C4-2B (cell line): Measurements from ENCODE around the gene KLK10.
A peak's percentile ranks its signal among the peaks of the same experiment; 100 is the strongest.

ENCODE experiments used
- H3K27ac ChIP-seq: fragments of 450-650 bp; 2 replicates; pipeline ENCODE4 v1.5.1; 2017
- ZFX ChIP-seq: fragments of 450-650 bp; IDR thresholded peaks from 2 replicates; pipeline ENCODE4 v1.6.1; 2017
- TF ChIP-seq, protein P1 (sequence below): fragments of 450-650 bp; conservative IDR thresholded peaks from 2 replicates; pipeline ENCODE4 v1.5.1; 2017; ENCODE audit warnings: mild to moderate bottlenecking

KLK10 gene

DNA sequence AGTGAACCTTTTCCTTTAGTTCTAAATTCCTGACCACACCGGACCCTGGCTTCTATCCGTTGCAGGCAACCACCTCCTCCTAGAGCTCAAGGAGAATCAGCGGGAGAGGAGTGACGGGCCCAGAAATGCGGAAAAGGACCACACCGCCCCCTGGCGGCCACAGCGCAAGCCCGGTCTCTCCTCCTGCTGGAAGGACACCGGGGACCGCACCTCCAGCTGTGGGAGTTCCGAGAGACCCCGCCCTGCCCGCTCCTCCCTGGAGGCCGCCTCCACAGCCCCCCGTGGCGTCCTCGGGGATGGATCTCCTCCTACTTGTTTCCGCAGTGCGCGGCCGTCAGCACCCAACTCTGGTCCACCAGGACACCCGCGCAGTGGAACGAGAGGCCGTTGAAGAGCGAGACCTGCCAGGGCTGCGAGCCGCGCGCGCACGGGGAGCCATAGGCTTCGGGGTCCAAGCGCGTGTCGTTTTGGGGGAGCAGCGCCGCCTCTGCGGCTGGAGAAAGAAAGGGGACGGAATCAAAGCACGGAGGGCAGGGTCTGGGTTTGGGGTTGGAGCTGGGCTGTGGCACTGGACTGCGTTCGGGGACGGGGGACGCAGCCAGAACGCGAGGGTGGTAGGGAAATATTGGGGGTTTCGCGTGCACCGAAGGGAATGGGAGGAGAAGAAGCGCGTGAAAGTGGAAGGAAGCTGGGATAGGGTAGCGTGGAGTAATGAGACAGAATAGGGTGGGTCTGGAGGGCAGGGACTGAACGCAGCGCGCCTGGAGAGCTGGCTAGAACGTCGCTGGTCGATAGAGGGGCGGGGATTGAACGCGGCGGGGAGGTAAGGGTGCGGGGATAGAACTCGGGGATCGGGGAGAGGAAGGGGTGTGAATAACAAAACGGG is 2.5 kb downstream of the KLK10 start:
- no peak overlapping the region for H3K27ac ChIP-seq
- no peak for TF ChIP-seq ZFX
- TF ChIP-seq, protein P1, sequence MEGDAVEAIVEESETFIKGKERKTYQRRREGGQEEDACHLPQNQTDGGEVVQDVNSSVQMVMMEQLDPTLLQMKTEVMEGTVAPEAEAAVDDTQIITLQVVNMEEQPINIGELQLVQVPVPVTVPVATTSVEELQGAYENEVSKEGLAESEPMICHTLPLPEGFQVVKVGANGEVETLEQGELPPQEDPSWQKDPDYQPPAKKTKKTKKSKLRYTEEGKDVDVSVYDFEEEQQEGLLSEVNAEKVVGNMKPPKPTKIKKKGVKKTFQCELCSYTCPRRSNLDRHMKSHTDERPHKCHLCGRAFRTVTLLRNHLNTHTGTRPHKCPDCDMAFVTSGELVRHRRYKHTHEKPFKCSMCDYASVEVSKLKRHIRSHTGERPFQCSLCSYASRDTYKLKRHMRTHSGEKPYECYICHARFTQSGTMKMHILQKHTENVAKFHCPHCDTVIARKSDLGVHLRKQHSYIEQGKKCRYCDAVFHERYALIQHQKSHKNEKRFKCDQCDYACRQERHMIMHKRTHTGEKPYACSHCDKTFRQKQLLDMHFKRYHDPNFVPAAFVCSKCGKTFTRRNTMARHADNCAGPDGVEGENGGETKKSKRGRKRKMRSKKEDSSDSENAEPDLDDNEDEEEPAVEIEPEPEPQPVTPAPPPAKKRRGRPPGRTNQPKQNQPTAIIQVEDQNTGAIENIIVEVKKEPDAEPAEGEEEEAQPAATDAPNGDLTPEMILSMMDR = peak; percentile 96

DNA sequence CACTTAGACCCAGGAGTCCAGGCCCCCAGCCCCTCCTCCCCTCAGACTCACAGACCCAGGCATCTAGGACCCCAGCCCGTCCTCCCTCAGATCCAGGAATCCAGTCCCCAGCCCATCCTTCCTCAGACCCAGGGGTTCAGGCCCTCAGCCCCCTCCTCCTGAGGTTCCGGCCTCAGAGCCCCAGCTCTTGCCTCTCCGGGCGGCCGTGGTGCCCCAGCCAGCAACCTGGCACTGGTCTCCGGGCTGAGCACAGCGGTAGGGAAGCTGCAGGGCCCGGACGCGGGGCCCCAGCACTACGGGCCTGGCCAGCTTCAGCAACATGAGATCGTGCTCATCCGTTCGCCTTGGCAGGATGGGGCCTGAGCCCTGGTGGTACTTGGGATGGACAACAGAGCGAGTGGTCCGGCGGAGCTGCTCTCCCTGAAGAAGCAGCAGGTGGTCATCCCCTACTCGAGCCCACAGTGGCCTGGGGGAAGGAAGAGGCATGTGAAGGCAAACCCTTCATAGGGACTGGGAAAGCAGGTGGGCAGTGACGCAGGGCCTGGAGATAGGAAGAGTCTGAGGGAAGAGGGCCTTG is 3.7 kb downstream of the KLK10 start:
- no peak overlapping the region for H3K27ac ChIP-seq
- no peak for TF ChIP-seq ZFX
- TF ChIP-seq, protein P1 = no peak

DNA sequence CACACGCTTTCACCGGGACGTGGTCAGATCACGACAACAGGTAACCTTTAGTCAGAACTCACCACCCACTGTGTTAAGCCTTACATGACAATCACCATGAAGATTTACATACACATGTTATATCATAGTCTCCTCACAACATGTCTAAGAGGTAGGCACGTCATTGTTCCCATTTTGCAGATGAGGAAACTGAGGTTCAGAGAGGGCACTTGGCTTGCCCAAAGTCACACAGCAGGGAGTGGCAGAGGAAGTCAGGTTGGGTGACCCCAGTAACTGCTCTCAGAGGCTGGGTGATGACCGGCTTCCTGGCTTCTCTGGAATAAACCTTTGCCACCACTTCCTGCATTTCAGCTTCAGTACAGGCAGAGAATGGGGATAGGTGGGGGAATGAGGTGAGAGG is 5.3 kb downstream of the KLK10 start:
- H3K27ac ChIP-seq = no peak overlapping the region
- no peak for TF ChIP-seq ZFX
- TF ChIP-seq, protein P1 = no peak

DNA sequence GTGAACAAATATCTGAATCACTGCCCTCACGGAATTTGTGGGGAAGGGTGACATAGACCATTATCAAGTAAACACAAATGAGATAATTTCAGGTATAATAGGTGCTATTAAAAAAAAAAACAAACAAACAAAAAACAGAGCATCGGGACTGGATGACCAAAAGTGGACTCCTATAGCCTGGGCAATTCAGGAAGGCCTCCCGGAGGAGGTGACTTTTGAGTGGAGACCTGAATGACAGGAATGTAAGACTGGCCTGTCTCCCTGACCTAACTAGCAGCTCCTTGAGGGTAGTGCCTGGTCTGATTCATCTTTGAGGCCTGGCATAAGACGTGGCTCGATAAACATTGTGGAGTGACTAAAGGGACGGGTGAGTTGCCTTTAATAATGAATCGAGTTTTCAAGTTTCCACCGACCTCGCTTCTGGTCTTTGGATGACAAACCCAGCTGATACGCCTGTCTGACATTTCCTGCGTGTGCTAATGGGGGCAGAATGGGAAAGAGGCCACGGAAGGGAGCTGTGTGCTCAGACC is 6.8 kb downstream of the KLK10 start:
- TF ChIP-seq, protein P1 = no peak
- TF ChIP-seq ZFX = no peak
- H3K27ac ChIP-seq = no peak overlapping the region

DNA sequence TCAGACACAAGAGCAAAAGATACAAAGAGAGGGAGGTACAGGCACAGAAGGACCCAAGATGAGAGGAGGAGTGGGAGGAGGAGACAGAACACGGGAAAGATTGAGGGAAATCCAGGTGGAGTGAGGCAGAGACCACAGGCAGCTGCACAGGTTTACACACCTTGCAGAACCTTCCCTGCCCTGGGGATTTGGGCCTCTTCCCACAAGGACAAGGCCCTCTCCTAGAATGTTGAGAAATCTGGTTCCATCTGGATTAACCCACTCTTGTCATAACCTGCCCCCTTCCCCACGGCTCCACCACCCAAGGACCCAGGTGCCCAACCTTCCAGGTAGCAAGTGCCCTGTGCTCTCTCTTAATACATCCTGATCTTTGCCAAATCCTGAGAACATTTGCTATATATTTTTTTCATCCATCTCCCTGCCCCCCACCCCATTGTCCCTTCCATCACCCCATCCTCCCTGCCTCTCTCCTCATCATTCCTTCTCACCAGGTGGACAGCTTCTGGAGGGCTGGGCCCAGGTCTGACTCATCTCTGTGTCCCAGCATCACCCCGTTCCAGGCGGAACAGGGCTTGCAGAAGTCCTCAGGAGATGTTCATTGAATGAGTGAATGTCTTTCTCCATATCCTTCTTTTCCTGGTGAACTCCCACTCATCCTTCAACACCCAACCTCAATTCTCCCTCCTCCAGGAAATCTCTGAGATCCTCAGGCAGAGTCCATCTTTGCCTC is 9.3 kb downstream of the KLK10 start:
- TF ChIP-seq ZFX = no peak
- TF ChIP-seq, protein P1 = no peak
- H3K27ac ChIP-seq = no peak overlapping the region

DNA sequence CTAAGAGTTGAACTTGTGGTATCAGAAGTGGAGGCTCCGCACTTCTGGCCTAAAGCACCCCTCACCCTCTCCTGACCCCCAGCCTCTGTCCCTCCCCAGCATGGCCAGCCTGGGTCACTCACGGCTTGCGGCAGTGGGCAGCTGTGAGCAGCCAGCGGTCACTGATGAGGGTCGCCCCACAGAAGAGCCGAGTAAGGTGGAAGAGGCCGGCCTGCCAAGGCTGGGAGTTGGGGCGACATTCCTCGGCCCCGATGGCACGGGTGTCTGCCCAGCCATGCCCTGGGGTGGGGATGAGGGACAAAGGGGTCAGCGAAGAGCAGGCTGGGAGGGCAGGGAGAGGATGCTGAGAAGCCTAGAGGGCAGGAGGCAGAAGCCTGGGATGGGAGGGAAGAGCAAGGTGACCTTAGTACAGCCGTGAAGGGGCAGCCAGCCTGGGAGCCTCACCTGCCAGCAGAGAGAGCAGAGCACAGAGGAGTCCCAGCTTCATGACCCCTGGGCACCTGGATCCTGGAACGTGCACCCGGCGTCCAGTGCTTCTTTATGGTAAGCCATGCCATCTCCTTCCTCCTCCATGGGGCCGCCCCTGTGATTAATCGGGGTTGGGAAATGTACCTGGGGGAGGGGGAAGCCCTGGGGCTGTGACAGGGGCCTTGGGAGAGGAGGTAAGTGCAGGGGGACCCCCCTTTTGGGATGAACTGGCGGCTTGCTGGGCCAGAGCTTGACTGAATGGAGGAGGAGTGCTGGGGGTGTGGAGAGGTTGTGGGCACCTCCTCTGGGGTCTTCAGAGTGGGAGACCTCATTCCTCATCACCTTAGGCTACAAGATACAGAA is 10.2 kb downstream of the KLK10 start:
- TF ChIP-seq, protein P1 = no peak
- TF ChIP-seq ZFX = no peak
- no peak overlapping the region for H3K27ac ChIP-seq
